ENCODE results near the gene TPSAB1. TPM values are rescaled to one million over a fixed set of nuclear protein-coding genes. Genes with fewer than 3 reads are reported as not detected.

Gene TPSAB1
- total and polyA plus RNA-seq, 2 donors (not counting 3 experiments of a cell fraction or from before 2014, with no cell fraction given): not detected

- Histone ChIP-seq H3K79me2 (ENCODE audit: control insufficient read depth, insufficient read depth, low read length) (no peaks in the 10 kb centered on the region), H3K4me2 (ENCODE audit: insufficient read depth, low read length) (no peak overlapping the region), H3K27me3 (ENCODE audit: control insufficient read depth in 2 of 2, insufficient read depth in 2 of 2, low read length in 2 of 2) (peaks cover 15 to 17% of the 10 kb centered on the region in 2 experiments), H3K9me1 (replicated peaks; ENCODE audit: control insufficient read depth, extremely low read depth, insufficient read depth, low read length) (no peaks in the 10 kb centered on the region), H3K4me3 (replicated peaks in 1 of 3; ENCODE audit: insufficient read depth in 1 of 3, low read depth in 1 of 3, low read length in 3 of 3) (no peak overlapping the region), H2AFZ (ENCODE audit: low read depth, low read length) (no peak overlapping the region), H3K9ac (replicated peaks; ENCODE audit: extremely low read depth, insufficient read depth, low read length) (no peak overlapping the region), H4K20me1 (replicated peaks; ENCODE audit: control insufficient read depth, extremely low read depth, insufficient read depth, low read length) (no peaks in the 10 kb centered on the region), H3K9me3 (replicated peaks; ENCODE audit: control insufficient read depth, insufficient read depth, low read length) (no peaks in the 10 kb centered on the region), H3K4me1 (ENCODE audit: control insufficient read depth, extremely low read depth, insufficient read depth, low read length) (no peaks in the 10 kb centered on the region), H3K36me3 (ENCODE audit: control insufficient read depth in 2 of 2, extremely low read depth in 1 of 2, insufficient read depth in 2 of 2, low read length in 2 of 2) (no peaks in the 10 kb centered on the region), H3K27ac (ENCODE audit: insufficient read depth, low read depth, low read length) (no peak overlapping the region)
- DNase-seq (ENCODE audit: low read depth, low spot score): no peak
- POLR2A ChIA-PET: no interaction called here
- TF ChIP-seq MYC (IDR thresholded peaks at IDR 0.05; ENCODE audit: low read depth, low read length): no peak
- no peak for TF ChIP-seq POLR2A (IDR thresholded peaks at IDR 0.05; ENCODE audit: low read depth, low read length)
- TF ChIP-seq MAX (IDR thresholded peaks at IDR 0.05; ENCODE audit: insufficient read depth, insufficient read length): no peak
- no peak for TF ChIP-seq POLR2AphosphoS5 (IDR thresholded peaks at IDR 0.05; ENCODE audit: insufficient read depth, low read depth, low read length)
- TF ChIP-seq JUN (IDR thresholded peaks at IDR 0.05; ENCODE audit: borderline replicate concordance, insufficient read depth, insufficient read length, low read depth): no peak
- no peak for TF ChIP-seq FOS (IDR thresholded peaks at IDR 0.05; ENCODE audit: borderline replicate concordance, insufficient read depth, low read length)
- no peak for TF ChIP-seq CTCF (IDR thresholded peaks at IDR 0.05; ENCODE audit: extremely low read depth in 1 of 2, insufficient read depth in 1 of 2, low read depth in 1 of 2, low read length in 2 of 2)
- no peak for TF ChIP-seq GATA2 (IDR thresholded peaks at IDR 0.05; ENCODE audit: insufficient read depth, insufficient read length, low read depth, low read length)
- TF ChIP-seq EZH2 (IDR thresholded peaks at IDR 0.05; ENCODE audit: borderline replicate concordance, low read depth, low read length, severe bottlenecking): no peak
- BruUV-seq (replicated peaks): no TSS peak
- dilution Hi-C loops (cut with MboI; ENCODE audit: extremely low pct_ligation_motif_present, low sequenced_read_pairs) (no loop called here), intact Hi-C loops (cut with micrococcal nuclease) (no loop called here)
- CTCF ChIA-PET: no interaction called here
- FAIRE-seq: no peak
These were observed 45.4 kb downstream of the TPSAB1 start for GRCh38 chr16:1285669-1286512.
